Hepatocyte (in vitro differentiated cells): ENCODE measurements around the gene COL20A1. TPM values are rescaled to one million over a fixed set of nuclear protein-coding genes. Genes with fewer than 3 reads are reported as not detected.

Experiments
- DNase-seq: peaks from one replicate; pipeline ENCODE4 v3.0.0-alpha.2; 2016; ENCODE audit warnings: low spot score
- H2AFZ ChIP-seq: fragments of 200-600 bp; sonication (generic); 2 replicates; pipeline ENCODE4 v1.6.0; 2016; ENCODE audit warnings: antibody characterized with exemption, mild to moderate bottlenecking
- H3K27ac ChIP-seq: fragments of 200-600 bp; sonication (generic); 2 replicates; pipeline ENCODE4 v1.5.1; 2016; ENCODE audit warnings: mild to moderate bottlenecking
- H3K27me3 ChIP-seq: fragments of 200-600 bp; sonication (generic); 2 replicates; pipeline ENCODE4 v1.6.1; 2016
- H3K36me3 ChIP-seq: fragments of 200-600 bp; sonication (generic); replicated peaks from 2 replicates; pipeline ENCODE4 v1.5.1; 2016; ENCODE audit warnings: low read depth; ENCODE audit not compliant: insufficient read depth
- H3K4me1 ChIP-seq: fragments of 200-600 bp; sonication (generic); 2 replicates; pipeline ENCODE4 v1.5.1; 2016; ENCODE audit warnings: mild to moderate bottlenecking, moderate library complexity; ENCODE audit not compliant: insufficient read depth
- H3K4me2 ChIP-seq: fragments of 200-600 bp; sonication (generic); 2 replicates; pipeline ENCODE4 v1.6.0; 2016
- H3K4me3 ChIP-seq: fragments of 200-600 bp; sonication (generic); 2 replicates; pipeline ENCODE4 v1.5.1; 2016; ENCODE audit warnings: mild to moderate bottlenecking
- H3K79me2 ChIP-seq: fragments of 200-600 bp; sonication (generic); 2 replicates; pipeline ENCODE4 v1.6.0; 2017; ENCODE audit warnings: mild to moderate bottlenecking
- H3K9me2 ChIP-seq: fragments of 200-600 bp; sonication (generic); replicated peaks from 2 replicates; pipeline ENCODE4 v1.6.0; 2017; ENCODE audit warnings: mild to moderate bottlenecking; ENCODE audit not compliant: insufficient read depth
- H3K9me3 ChIP-seq: fragments of 200-600 bp; sonication (generic); 2 replicates; pipeline ENCODE4 v1.5.1; 2016; ENCODE audit warnings: low read depth, mild to moderate bottlenecking
- H4K20me1 ChIP-seq: fragments of 200-600 bp; sonication (generic); 2 replicates; pipeline ENCODE4 v1.6.0; 2016; ENCODE audit warnings: mild to moderate bottlenecking; ENCODE audit not compliant: insufficient read depth, poor library complexity, severe bottlenecking
- CTCF ChIP-seq: fragments of 200-600 bp; sonication (generic); IDR thresholded peaks from 2 replicates; pipeline ENCODE4 v1.5.1; 2016; ENCODE audit warnings: antibody characterized with exemption, mild to moderate bottlenecking; ENCODE audit not compliant: poor library complexity
- EZH2 ChIP-seq: fragments of 200-600 bp; sonication (generic); IDR thresholded peaks from 2 replicates; pipeline ENCODE4 v1.6.1; 2016; ENCODE audit warnings: antibody characterized with exemption, mild to moderate bottlenecking, borderline replicate concordance
- EZH2phosphoT487 ChIP-seq: fragments of 200-600 bp; sonication (generic); IDR thresholded peaks from one replicate; pipeline ENCODE4 v1.6.1; 2018; ENCODE audit warnings: antibody characterized with exemption, mild to moderate bottlenecking, low read depth, moderate library complexity; ENCODE audit not compliant: unreplicated experiment, severe bottlenecking
- WGBS: methylation state at CpG from one replicate; pipeline ENCODE4 v1.1.6; 2016; ENCODE audit warnings: low lambda C conversion rate; ENCODE audit errors: missing lambda C conversion rate; 5-methylcytosine and 5-hydroxymethylcytosine counted together
- polyA plus RNA-seq: library from polyadenylated mRNA; unstranded; fragments of >200 nt; fragmentation: Nextera tagmentation; extraction: Ambion mirVana; gene quantifications from 2 replicates; pipeline ENCODE4 v1.2.1, GENCODE V29; 2016
- total RNA-seq: library from RNA; depleted of rRNA; stranded (reverse); fragments of >200 nt; gene quantifications from 2 replicates; pipeline ENCODE4 v1.2.3, GENCODE V29; 2014

Gene COL20A1
- total and polyA plus RNA-seq, 2 experiments from 2014 or later: not detected

- 39% methylated on average over 23 of the region's 25 CpGs for WGBS
- Histone ChIP-seq H3K4me2 (peak overlapping the region; percentile 64), H3K9me2 (no peaks in the 10 kb centered on the region), H3K79me2 (no peaks in the 10 kb centered on the region), H3K9me3 (no peaks in the 10 kb centered on the region), H3K27ac (peak overlapping the region; percentile 92), H3K36me3 (no peaks in the 10 kb centered on the region), H2AFZ (no peak overlapping the region), H3K4me1 (peaks cover 44% of the 10 kb centered on the region), H3K27me3 (no peaks in the 10 kb centered on the region), H4K20me1 (no peaks in the 10 kb centered on the region), H3K4me3 (no peak overlapping the region)
- no peak for TF ChIP-seq EZH2
- no peak for TF ChIP-seq EZH2phosphoT487
- no peak for TF ChIP-seq CTCF
- DNase-seq: peak; percentile 68
Observed at GRCh38 chr20:63261060-63261794, 31.8 kb upstream of the COL20A1 start.

- Histone ChIP-seq H3K9me2 (no peaks in the 10 kb centered on the region), H3K36me3 (no peaks in the 10 kb centered on the region), H3K79me2 (no peaks in the 10 kb centered on the region), H3K4me1 (peaks cover 44% of the 10 kb centered on the region), H3K4me3 (no peak overlapping the region), H3K4me2 (peak overlapping the region; percentile 64), H2AFZ (no peak overlapping the region), H3K9me3 (no peaks in the 10 kb centered on the region), H3K27me3 (no peaks in the 10 kb centered on the region), H3K27ac (peak overlapping the region; percentile 92), H4K20me1 (no peaks in the 10 kb centered on the region)
- DNase-seq: no peak
- TF ChIP-seq CTCF: no peak
- no peak for TF ChIP-seq EZH2
- no peak for TF ChIP-seq EZH2phosphoT487
- 61% methylated on average over 15 of the region's 30 CpGs for WGBS
Observed at GRCh38 chr20:63261795-63262528, 31.0 kb upstream of the COL20A1 start.

GRCh38 chr20:63262836-63263235, 30.1 kb upstream of the COL20A1 start:
- H3K27me3 ChIP-seq: no peaks in the 10 kb centered on the region
- no peaks in the 10 kb centered on the region for H3K36me3 ChIP-seq
- TF ChIP-seq EZH2: no peak
- no peak for TF ChIP-seq CTCF
- TF ChIP-seq EZH2phosphoT487: no peak
- peaks cover 44% of the 10 kb centered on the region for H3K4me1 ChIP-seq
- WGBS: 91% methylated on average over 8 of the region's 9 CpGs
- no peaks in the 10 kb centered on the region for H3K79me2 ChIP-seq
- no peak for DNase-seq
- H3K9me3 ChIP-seq: no peaks in the 10 kb centered on the region
- H2AFZ ChIP-seq: no peak overlapping the region
- no peak overlapping the region for H3K27ac ChIP-seq
- no peaks in the 10 kb centered on the region for H3K9me2 ChIP-seq
- H3K4me2 ChIP-seq: no peak overlapping the region
- no peak overlapping the region for H3K4me3 ChIP-seq
- H4K20me1 ChIP-seq: no peaks in the 10 kb centered on the region
